Measurements from ENCODE around the gene SNAP47.

SNAP47 gene

DNA sequence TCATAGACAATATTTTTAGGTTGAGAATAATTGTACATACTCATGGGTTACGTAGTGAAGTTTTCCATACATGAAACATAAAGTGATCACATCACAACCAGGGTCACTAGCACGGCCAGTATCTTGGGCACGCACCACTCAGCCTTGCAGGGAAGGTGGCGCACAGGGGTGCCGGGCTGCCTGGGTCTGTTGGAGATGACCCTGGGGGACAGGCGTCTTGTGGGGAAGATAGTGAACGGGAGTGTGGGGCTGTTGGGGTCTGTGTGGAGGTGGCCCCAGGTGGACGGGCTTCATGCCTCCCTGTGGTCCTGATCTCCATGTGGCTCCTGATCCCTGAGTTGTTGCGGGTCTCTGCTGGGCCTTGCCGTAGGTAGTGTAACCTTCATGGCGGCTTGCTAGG, 41.9 kb downstream of the SNAP47 start:
- Histone ChIP-seq H3F3A (ENCODE audit: insufficient read depth, low read length) (no peaks in the 10 kb centered on the region), H3K79me2 (ENCODE audit: low read length) (no peaks in the 10 kb centered on the region), H3K36me3 (replicated peaks; ENCODE audit: insufficient read depth, low read length) (no peaks in the 10 kb centered on the region), H2AFZ (ENCODE audit: low read length) (no peak overlapping the region), H3K9me3 (replicated peaks; ENCODE audit: insufficient read depth, low read length) (no peaks in the 10 kb centered on the region), H3K9ac (ENCODE audit: low read length) (no peak overlapping the region), H3K4me3 (ENCODE audit: low read length) (no peak overlapping the region), H4K20me1 (ENCODE audit: insufficient read depth, low read length) (no peaks in the 10 kb centered on the region), H3K4me1 (ENCODE audit: low read length) (no peaks in the 10 kb centered on the region), H3K27ac (ENCODE audit: low read length) (no peak overlapping the region), H3K27me3 (replicated peaks; ENCODE audit: insufficient read depth, low read length) (no peaks in the 10 kb centered on the region), H3K4me2 (ENCODE audit: low read depth, low read length) (no peak overlapping the region), H3K9me2 (replicated peaks; ENCODE audit: insufficient read depth, low read length) (no peaks in the 10 kb centered on the region)
- TF ChIP-seq EZH2 (optimal IDR thresholded peaks at IDR 0.05; ENCODE audit: low read depth, low read length): no peak
- TF ChIP-seq, protein P1, sequence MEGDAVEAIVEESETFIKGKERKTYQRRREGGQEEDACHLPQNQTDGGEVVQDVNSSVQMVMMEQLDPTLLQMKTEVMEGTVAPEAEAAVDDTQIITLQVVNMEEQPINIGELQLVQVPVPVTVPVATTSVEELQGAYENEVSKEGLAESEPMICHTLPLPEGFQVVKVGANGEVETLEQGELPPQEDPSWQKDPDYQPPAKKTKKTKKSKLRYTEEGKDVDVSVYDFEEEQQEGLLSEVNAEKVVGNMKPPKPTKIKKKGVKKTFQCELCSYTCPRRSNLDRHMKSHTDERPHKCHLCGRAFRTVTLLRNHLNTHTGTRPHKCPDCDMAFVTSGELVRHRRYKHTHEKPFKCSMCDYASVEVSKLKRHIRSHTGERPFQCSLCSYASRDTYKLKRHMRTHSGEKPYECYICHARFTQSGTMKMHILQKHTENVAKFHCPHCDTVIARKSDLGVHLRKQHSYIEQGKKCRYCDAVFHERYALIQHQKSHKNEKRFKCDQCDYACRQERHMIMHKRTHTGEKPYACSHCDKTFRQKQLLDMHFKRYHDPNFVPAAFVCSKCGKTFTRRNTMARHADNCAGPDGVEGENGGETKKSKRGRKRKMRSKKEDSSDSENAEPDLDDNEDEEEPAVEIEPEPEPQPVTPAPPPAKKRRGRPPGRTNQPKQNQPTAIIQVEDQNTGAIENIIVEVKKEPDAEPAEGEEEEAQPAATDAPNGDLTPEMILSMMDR (IDR thresholded peaks at IDR 0.05; ENCODE audit: low read length): no peak
- TF ChIP-seq EZH2phosphoT487 (IDR thresholded peaks at IDR 0.05; ENCODE audit: low read length): no peak
- no peak for DNase-seq

DNA sequence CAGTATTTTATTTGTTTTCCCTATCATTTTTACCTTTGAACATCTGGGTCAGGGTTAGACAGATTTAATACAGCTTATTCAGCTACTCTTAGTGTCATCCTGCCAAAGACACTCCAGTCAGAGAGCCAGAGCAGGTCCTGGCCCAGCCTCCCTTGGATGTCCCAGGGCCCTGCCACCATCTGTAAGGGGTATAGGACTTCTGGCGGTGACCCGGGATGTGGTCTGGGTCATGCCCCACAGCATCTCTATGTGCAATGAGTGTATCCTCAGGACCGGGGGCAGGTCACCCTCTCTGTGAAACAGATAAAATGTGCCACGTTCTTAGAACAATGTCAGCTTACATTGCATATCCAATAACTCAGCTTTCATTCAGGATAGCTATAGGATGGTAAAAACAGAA, 42.4 kb downstream of the SNAP47 start:
- Histone ChIP-seq H3F3A (ENCODE audit: insufficient read depth, low read length) (no peaks in the 10 kb centered on the region), H3K4me2 (ENCODE audit: low read depth, low read length) (no peak overlapping the region), H3K79me2 (ENCODE audit: low read length) (no peaks in the 10 kb centered on the region), H2AFZ (ENCODE audit: low read length) (no peak overlapping the region), H4K20me1 (ENCODE audit: insufficient read depth, low read length) (no peaks in the 10 kb centered on the region), H3K4me1 (ENCODE audit: low read length) (no peaks in the 10 kb centered on the region), H3K9me2 (replicated peaks; ENCODE audit: insufficient read depth, low read length) (no peaks in the 10 kb centered on the region), H3K27me3 (replicated peaks; ENCODE audit: insufficient read depth, low read length) (no peaks in the 10 kb centered on the region), H3K4me3 (ENCODE audit: low read length) (no peak overlapping the region), H3K9me3 (replicated peaks; ENCODE audit: insufficient read depth, low read length) (no peaks in the 10 kb centered on the region), H3K27ac (ENCODE audit: low read length) (no peak overlapping the region), H3K36me3 (replicated peaks; ENCODE audit: insufficient read depth, low read length) (no peaks in the 10 kb centered on the region), H3K9ac (ENCODE audit: low read length) (no peak overlapping the region)
- no peak for DNase-seq
- TF ChIP-seq, protein P1 (IDR thresholded peaks at IDR 0.05; ENCODE audit: low read length): no peak
- TF ChIP-seq EZH2 (optimal IDR thresholded peaks at IDR 0.05; ENCODE audit: low read depth, low read length): no peak
- TF ChIP-seq EZH2phosphoT487 (IDR thresholded peaks at IDR 0.05; ENCODE audit: low read length): no peak

DNA sequence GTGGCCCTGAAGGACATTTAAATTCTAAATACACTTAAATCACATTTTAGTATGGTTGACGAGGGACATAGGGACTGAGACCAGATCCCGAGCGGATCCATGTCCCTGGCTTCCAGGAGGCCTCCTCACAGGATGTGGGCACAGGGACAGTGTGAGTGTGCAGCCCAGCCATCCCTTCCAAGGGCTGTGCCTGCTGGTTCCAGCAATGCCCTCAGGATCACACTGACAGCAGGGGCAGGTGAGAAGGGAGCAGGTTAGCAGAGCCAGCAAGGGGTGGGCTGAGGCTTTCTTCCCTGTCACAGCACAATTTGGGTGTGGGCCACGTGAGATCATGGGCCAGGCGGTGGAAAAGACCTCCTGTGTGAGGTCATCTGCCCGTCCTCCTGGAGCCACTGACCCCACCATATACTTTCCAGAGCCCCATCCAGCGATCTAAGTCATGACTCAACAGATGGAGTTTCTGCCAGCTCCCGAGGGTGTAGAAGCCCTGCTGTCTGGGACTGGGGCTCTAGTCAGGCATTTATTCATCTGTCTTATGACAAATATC, 43.2 kb downstream of the SNAP47 start:
- DNase-seq: no peak
- Histone ChIP-seq H4K20me1 (ENCODE audit: insufficient read depth, low read length) (no peaks in the 10 kb centered on the region), H3K9me2 (replicated peaks; ENCODE audit: insufficient read depth, low read length) (no peaks in the 10 kb centered on the region), H3K4me2 (ENCODE audit: low read depth, low read length) (no peak overlapping the region), H3K4me1 (ENCODE audit: low read length) (no peaks in the 10 kb centered on the region), H3F3A (ENCODE audit: insufficient read depth, low read length) (0 out of 2 replicates have a peak, but pooled peaks cover 2% of the 10 kb centered on the region), H3K9ac (ENCODE audit: low read length) (no peak overlapping the region), H3K9me3 (replicated peaks; ENCODE audit: insufficient read depth, low read length) (no peaks in the 10 kb centered on the region), H3K27me3 (replicated peaks; ENCODE audit: insufficient read depth, low read length) (no peaks in the 10 kb centered on the region), H2AFZ (ENCODE audit: low read length) (no peak overlapping the region), H3K27ac (ENCODE audit: low read length) (no peak overlapping the region), H3K4me3 (ENCODE audit: low read length) (no peak overlapping the region), H3K79me2 (ENCODE audit: low read length) (no peaks in the 10 kb centered on the region), H3K36me3 (replicated peaks; ENCODE audit: insufficient read depth, low read length) (no peaks in the 10 kb centered on the region)
- TF ChIP-seq EZH2 (optimal IDR thresholded peaks at IDR 0.05; ENCODE audit: low read depth, low read length) (no peak), EZH2phosphoT487 (IDR thresholded peaks at IDR 0.05; ENCODE audit: low read length) (no peak)
- TF ChIP-seq, protein P1 (IDR thresholded peaks at IDR 0.05; ENCODE audit: low read length): no peak

All from MM.1S (cell line).